ENCODE measurements around the gene ARHGEF10L.

GRCh38 chr1:17515902-17516301 lies 23.6 kb upstream of the ARHGEF10L start:
- TF ChIP-seq CTCF (IDR thresholded peaks at IDR 0.05; ENCODE audit: borderline replicate concordance, extremely low read depth, low read length, poor library complexity, severe bottlenecking) (no peak), EZH2 (IDR thresholded peaks at IDR 0.05; ENCODE audit: borderline replicate concordance, low read depth, low read length, severe bottlenecking) (no peak)
